ENCODE data around the gene VIPAS39. TPM values are rescaled to one million over a fixed set of nuclear protein-coding genes. Genes with fewer than 3 reads are reported as not detected.

The VIPAS39 gene
- total and polyA plus RNA-seq, 2 of the 13 experiments (the other 11 are each of a cell fraction or from before 2014, with no cell fraction given), result 13.3 to 21.5 TPM

GRCh38 chr14:77457522-77458248 lies at the start of gene VIPAS39, which contains the start of gene AHSA1 (continued):
- TF ChIP-seq, protein P1, sequence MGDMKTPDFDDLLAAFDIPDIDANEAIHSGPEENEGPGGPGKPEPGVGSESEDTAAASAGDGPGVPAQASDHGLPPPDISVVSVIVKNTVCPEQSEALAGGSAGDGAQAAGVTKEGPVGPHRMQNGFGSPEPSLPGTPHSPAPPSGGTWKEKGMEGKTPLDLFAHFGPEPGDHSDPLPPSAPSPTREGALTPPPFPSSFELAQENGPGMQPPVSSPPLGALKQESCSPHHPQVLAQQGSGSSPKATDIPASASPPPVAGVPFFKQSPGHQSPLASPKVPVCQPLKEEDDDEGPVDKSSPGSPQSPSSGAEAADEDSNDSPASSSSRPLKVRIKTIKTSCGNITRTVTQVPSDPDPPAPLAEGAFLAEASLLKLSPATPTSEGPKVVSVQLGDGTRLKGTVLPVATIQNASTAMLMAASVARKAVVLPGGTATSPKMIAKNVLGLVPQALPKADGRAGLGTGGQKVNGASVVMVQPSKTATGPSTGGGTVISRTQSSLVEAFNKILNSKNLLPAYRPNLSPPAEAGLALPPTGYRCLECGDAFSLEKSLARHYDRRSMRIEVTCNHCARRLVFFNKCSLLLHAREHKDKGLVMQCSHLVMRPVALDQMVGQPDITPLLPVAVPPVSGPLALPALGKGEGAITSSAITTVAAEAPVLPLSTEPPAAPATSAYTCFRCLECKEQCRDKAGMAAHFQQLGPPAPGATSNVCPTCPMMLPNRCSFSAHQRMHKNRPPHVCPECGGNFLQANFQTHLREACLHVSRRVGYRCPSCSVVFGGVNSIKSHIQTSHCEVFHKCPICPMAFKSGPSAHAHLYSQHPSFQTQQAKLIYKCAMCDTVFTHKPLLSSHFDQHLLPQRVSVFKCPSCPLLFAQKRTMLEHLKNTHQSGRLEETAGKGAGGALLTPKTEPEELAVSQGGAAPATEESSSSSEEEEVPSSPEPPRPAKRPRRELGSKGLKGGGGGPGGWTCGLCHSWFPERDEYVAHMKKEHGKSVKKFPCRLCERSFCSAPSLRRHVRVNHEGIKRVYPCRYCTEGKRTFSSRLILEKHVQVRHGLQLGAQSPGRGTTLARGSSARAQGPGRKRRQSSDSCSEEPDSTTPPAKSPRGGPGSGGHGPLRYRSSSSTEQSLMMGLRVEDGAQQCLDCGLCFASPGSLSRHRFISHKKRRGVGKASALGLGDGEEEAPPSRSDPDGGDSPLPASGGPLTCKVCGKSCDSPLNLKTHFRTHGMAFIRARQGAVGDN (CRISPR knock-in tag; IDR thresholded peaks at IDR 0.05), result peak; percentile 87
- TF ChIP-seq ZNF709 (CRISPR knock-in tag; IDR thresholded peaks at IDR 0.05) (peak; percentile 44; the same call in 1 of the 2 replicates), AGO2 (optimal IDR thresholded peaks at IDR 0.05; ENCODE audit: low read depth, low read length) (no peak), NFYC (CRISPR knock-in tag; IDR thresholded peaks at IDR 0.05) (0 out of 2 replicates have a peak, but pooled peaks have one; percentile 27), ZMAT5 (CRISPR knock-in tag; IDR thresholded peaks at IDR 0.05; ENCODE audit: borderline replicate concordance, low read depth) (no peak), ZNF274 (CRISPR knock-in tag; IDR thresholded peaks at IDR 0.05) (no peak), NFIB (CRISPR knock-in tag; IDR thresholded peaks at IDR 0.05; ENCODE audit: borderline replicate concordance) (no peak), ATF7 (IDR thresholded peaks at IDR 0.05) (peak; percentile 1; the same call in 1 of the 2 replicates), ATF7 (CRISPR knock-in tag; IDR thresholded peaks at IDR 0.05) (no peak), ZEB1 (IDR thresholded peaks at IDR 0.05; ENCODE audit: insufficient replicate concordance, low read depth) (no peak), ATF1 (CRISPR knock-in tag; IDR thresholded peaks at IDR 0.05) (peak; percentile 92), ZFP1 (CRISPR knock-in tag; IDR thresholded peaks at IDR 0.05) (peak; percentile 52; the same call in 1 of the 2 replicates), ZNF629 (CRISPR knock-in tag; conservative IDR thresholded peaks at IDR 0.05) (no peak), ZNF546 (CRISPR knock-in tag; conservative IDR thresholded peaks at IDR 0.05) (no peak), HBP1 (CRISPR knock-in tag; IDR thresholded peaks at IDR 0.05; ENCODE audit: low read depth) (peak; percentile 36; the same call in 1 of the 2 replicates), ZNF740 (CRISPR knock-in tag; IDR thresholded peaks at IDR 0.05) (no peak), HOXA5 (CRISPR knock-in tag; IDR thresholded peaks at IDR 0.05) (no peak; the same call in 1 of the 2 replicates)
- TF ChIP-seq, protein P2, sequence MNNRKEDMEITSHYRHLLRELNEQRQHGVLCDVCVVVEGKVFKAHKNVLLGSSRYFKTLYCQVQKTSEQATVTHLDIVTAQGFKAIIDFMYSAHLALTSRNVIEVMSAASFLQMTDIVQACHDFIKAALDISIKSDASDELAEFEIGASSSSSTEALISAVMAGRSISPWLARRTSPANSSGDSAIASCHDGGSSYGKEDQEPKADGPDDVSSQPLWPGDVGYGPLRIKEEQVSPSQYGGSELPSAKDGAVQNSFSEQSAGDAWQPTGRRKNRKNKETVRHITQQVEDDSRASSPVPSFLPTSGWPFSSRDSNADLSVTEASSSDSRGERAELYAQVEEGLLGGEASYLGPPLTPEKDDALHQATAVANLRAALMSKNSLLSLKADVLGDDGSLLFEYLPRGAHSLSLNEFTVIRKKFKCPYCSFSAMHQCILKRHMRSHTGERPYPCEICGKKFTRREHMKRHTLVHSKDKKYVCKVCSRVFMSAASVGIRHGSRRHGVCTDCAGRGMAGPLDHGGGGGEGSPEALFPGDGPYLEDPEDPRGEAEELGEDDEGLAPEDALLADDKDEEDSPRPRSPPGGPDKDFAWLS (CRISPR knock-in tag; IDR thresholded peaks at IDR 0.05; ENCODE audit: borderline replicate concordance), result no peak
